K562 (cell line): ENCODE results near the gene HNRNPA3. TPM values are rescaled to one million over a fixed set of nuclear protein-coding genes. Genes with fewer than 3 reads are reported as not detected.
A peak's percentile ranks its signal among the peaks of the same experiment; 100 is the strongest.

Source experiments
- ARNT ChIP-seq, 2 experiments: fragments of 450-650 bp; IDR thresholded peaks; 2 replicates each; pipeline ENCODE4 v1.6.1; 2016; ENCODE audit warnings: mild to moderate bottlenecking in 1 of 2
- BRCA1 ChIP-seq, 2 experiments: fragments of 450-650 bp in 1 of 2; sonication (generic) in 1 of 2; formaldehyde crosslinking in 1 of 2; IDR thresholded peaks; 2 replicates each; pipeline versions ENCODE4 v1.5.0 to v1.6.1; 2017 to 2020; ENCODE audit warnings: mild to moderate bottlenecking in 1 of 2, missing genetic modification reagents in 1 of 2
- E2F3 ChIP-seq: fragments of 250-450 bp; sonication (Bioruptor Pico); IDR thresholded peaks from 2 replicates; pipeline ENCODE4 v1.4.0; 2020; ENCODE audit warnings: mild to moderate bottlenecking
- ELF4 ChIP-seq: fragments of 450-650 bp; formaldehyde crosslinking; IDR thresholded peaks from 2 replicates; pipeline ENCODE4 v1.4.0; 2022; ENCODE audit warnings: missing genetic modification characterization
- FOXK1 ChIP-seq: sonication (generic); formaldehyde crosslinking; IDR thresholded peaks from 2 replicates; pipeline ENCODE4 v1.8.0; 2022; ENCODE audit warnings: missing genetic modification reagents, mild to moderate bottlenecking, borderline replicate concordance
- POLR2AphosphoS5 ChIP-seq: IDR thresholded peaks from 2 replicates; pipeline ENCODE4 v1.6.1; 2011; ENCODE audit warnings: mild to moderate bottlenecking, low read depth, low read length, moderate library complexity; ENCODE audit not compliant: control insufficient read depth, insufficient read depth
- PYGO2 ChIP-seq: fragments of 450-650 bp; IDR thresholded peaks from 2 replicates; pipeline ENCODE4 v1.6.1; 2016; ENCODE audit warnings: mild to moderate bottlenecking, missing genetic modification characterization, moderate library complexity, missing compliant biosample characterization
- TAF1 ChIP-seq: IDR thresholded peaks from 2 replicates; pipeline ENCODE4 v1.6.1; 2011; ENCODE audit warnings: mild to moderate bottlenecking, low read length, moderate library complexity; ENCODE audit not compliant: insufficient read depth, control insufficient read depth, severe bottlenecking; ENCODE audit errors: extremely low read depth
- TBL1XR1 ChIP-seq, 2 experiments: IDR thresholded peaks; 2 replicates each; pipeline ENCODE4 v1.6.1; 2012; ENCODE audit warnings: improper control_type of control experiment in 2 of 2, low read length in 2 of 2, mild to moderate bottlenecking in 1 of 2
- ZNF57 ChIP-seq: fragments of 450-650 bp; formaldehyde crosslinking; IDR thresholded peaks from 2 replicates; pipeline ENCODE4 v1.4.0; 2020; ENCODE audit warnings: mild to moderate bottlenecking, moderate library complexity
- polyA plus RNA-seq, 8 experiments: library from polyadenylated mRNA; depleted of rRNA in 4 of 8; stranded (reverse) in 5 of 8; unstranded in 3 of 8; fragments of >200 nt; fragmentation: Nextera tagmentation in 2 of 8; fragmentation: Illumina TruSeq in 1 of 8; extraction: Ambion mirVana in 2 of 8; extraction: Trizol in 1 of 8; gene quantifications; 2 replicates each; pipeline versions ENCODE4 v1.2.1 to v1.2.3, GENCODE V29; 2011 to 2014; ENCODE audit warnings: inconsistent platforms in 1 of 8, missing spikeins in 1 of 8
- total RNA-seq, 7 experiments: library from RNA; depleted of rRNA in 6 of 7; stranded (reverse); fragments of >200 nt in 6 of 7; fragmentation: Illumina TruSeq in 2 of 7; extraction: Trizol in 2 of 7; gene quantifications; 2 replicates each; pipeline versions ENCODE4 v1.2.1 to v1.2.3, GENCODE V29; 2011 to 2021; ENCODE audit warnings: low replicate concordance in 1 of 7
- TF ChIP-seq, protein P1 (sequence below), 2 experiments: fragments of 450-650 bp; conservative IDR thresholded peaks; 2 replicates each; pipeline ENCODE4 v1.6.1; 2017; ENCODE audit warnings: mild to moderate bottlenecking in 2 of 2, moderate library complexity in 2 of 2
- TF ChIP-seq, protein P2 (sequence below): fragments of 450-650 bp; formaldehyde crosslinking; conservative IDR thresholded peaks from 2 replicates; pipeline ENCODE4 v1.4.0; 2022; ENCODE audit warnings: mild to moderate bottlenecking, missing genetic modification characterization
- TF ChIP-seq, protein P3 (sequence below), 2 experiments: IDR thresholded peaks; 2 replicates each; pipeline ENCODE4 v1.6.1; 2011; ENCODE audit warnings: borderline replicate concordance in 1 of 2, control low read depth in 1 of 2, low read depth in 1 of 2, low read length in 1 of 2, mild to moderate bottlenecking in 1 of 2, mixed read lengths in 1 of 2, moderate library complexity in 1 of 2; ENCODE audit not compliant: insufficient read depth in 1 of 2, insufficient read length in 1 of 2, poor library complexity in 1 of 2, severe bottlenecking in 1 of 2; ENCODE audit errors: extremely low read depth in 1 of 2
- TF ChIP-seq, protein P4 (sequence below): fragments of 450-650 bp; formaldehyde crosslinking; IDR thresholded peaks from 2 replicates; pipeline ENCODE4 v1.4.0; 2020; ENCODE audit warnings: mild to moderate bottlenecking, moderate library complexity
- TF ChIP-seq, protein P5 (sequence below): sonication (generic); formaldehyde crosslinking; IDR thresholded peaks from 2 replicates; pipeline ENCODE4 v1.8.0; 2022; ENCODE audit warnings: mild to moderate bottlenecking, low read depth, missing genetic modification reagents
- TF ChIP-seq, protein P6 (sequence below): fragments of 450-650 bp; formaldehyde crosslinking; IDR thresholded peaks from 2 replicates; pipeline ENCODE4 v1.4.0; 2022; ENCODE audit warnings: missing genetic modification characterization

The HNRNPA3 gene
- total and polyA plus RNA-seq, 9 of the 15 experiments (the other 6 are each of a cell fraction or from before 2014, with no cell fraction given): 72.8 to 428 (median 192) TPM

DNA sequence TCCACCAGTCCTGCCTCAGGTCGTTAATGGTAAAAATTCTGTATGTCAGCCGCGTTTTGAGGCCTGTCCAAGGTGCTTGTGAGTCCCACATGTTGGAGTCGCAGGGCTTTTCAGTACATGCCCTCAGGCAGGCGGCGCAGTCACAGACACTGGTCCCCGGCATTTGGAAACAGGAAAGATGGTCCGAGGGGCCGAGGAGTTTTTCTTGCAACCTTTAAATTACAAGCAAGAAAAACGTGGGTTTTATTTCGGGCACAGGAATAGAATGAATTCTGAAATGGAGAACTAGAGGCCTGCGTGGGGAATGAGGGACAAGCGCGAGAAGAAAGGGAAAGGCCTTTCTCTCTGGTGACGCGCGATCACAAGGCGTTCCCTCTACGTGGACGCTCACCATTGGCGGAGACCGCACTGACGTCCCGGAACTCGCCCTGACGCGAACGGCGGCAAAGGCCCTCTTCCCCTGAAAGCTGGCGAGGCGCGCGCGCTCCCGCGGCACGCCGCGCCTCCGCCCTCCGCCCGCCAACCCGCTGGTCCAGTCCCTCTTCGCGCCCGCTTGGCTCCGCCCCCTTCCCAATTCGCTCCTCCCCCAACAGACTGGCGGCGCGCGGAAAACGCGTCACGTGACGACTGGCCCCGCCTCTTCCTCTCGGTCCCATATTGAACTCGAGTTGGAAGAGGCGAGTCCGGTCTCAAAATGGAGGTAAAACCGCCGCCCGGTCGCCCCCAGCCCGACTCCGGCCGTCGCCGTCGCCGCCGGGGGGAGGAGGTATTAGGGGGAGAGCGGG lies at the start of gene HNRNPA3 (continued):
- TF ChIP-seq TAF1: peak; percentile 91
- TF ChIP-seq ZNF57: 0 out of 2 replicates have a peak, but pooled peaks have one; percentile 18
- TF ChIP-seq E2F3 (CRISPR knock-in tag): no peak
- TF ChIP-seq, protein P1, sequence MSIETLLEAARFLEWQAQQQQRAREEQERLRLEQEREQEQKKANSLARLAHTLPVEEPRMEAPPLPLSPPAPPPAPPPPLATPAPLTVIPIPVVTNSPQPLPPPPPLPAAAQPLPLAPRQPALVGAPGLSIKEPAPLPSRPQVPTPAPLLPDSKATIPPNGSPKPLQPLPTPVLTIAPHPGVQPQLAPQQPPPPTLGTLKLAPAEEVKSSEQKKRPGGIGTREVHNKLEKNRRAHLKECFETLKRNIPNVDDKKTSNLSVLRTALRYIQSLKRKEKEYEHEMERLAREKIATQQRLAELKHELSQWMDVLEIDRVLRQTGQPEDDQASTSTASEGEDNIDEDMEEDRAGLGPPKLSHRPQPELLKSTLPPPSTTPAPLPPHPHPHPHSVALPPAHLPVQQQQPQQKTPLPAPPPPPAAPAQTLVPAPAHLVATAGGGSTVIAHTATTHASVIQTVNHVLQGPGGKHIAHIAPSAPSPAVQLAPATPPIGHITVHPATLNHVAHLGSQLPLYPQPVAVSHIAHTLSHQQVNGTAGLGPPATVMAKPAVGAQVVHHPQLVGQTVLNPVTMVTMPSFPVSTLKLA (conservative IDR thresholded peaks at IDR 0.05): peak; percentile 86 to 91
- peak in 1 of 2 experiments; percentile 91; a peak in 3 of 4 replicates for TF ChIP-seq ARNT (IDR thresholded peaks at IDR 0.05)
- TF ChIP-seq, protein P2, sequence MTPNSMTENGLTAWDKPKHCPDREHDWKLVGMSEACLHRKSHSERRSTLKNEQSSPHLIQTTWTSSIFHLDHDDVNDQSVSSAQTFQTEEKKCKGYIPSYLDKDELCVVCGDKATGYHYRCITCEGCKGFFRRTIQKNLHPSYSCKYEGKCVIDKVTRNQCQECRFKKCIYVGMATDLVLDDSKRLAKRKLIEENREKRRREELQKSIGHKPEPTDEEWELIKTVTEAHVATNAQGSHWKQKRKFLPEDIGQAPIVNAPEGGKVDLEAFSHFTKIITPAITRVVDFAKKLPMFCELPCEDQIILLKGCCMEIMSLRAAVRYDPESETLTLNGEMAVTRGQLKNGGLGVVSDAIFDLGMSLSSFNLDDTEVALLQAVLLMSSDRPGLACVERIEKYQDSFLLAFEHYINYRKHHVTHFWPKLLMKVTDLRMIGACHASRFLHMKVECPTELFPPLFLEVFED (CRISPR knock-in tag): peak; percentile 62; the same call in 1 of the 2 replicates
- peak; percentile 67; the same call in 1 of the 2 replicates for TF ChIP-seq ELF4
- peak in 1 of 2 experiments; percentile 56; a peak in 1 of 4 replicates for TF ChIP-seq TBL1XR1 (IDR thresholded peaks at IDR 0.05; ENCODE audit: low read length in 2 of 2)
- no peak for TF ChIP-seq BRCA1 (IDR thresholded peaks at IDR 0.05)
- TF ChIP-seq BRCA1 (CRISPR knock-in tag; IDR thresholded peaks at IDR 0.05): no peak
- TF ChIP-seq, protein P3, sequence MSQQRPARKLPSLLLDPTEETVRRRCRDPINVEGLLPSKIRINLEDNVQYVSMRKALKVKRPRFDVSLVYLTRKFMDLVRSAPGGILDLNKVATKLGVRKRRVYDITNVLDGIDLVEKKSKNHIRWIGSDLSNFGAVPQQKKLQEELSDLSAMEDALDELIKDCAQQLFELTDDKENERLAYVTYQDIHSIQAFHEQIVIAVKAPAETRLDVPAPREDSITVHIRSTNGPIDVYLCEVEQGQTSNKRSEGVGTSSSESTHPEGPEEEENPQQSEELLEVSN (IDR thresholded peaks at IDR 0.05; ENCODE audit: borderline replicate concordance in 1 of 2, extremely low read depth in 1 of 2, insufficient read depth in 1 of 2, insufficient read length in 1 of 2, low read depth in 1 of 2, low read length in 1 of 2, poor library complexity in 1 of 2, severe bottlenecking in 1 of 2): peak; percentile 93 to 95
- TF ChIP-seq, protein P4, sequence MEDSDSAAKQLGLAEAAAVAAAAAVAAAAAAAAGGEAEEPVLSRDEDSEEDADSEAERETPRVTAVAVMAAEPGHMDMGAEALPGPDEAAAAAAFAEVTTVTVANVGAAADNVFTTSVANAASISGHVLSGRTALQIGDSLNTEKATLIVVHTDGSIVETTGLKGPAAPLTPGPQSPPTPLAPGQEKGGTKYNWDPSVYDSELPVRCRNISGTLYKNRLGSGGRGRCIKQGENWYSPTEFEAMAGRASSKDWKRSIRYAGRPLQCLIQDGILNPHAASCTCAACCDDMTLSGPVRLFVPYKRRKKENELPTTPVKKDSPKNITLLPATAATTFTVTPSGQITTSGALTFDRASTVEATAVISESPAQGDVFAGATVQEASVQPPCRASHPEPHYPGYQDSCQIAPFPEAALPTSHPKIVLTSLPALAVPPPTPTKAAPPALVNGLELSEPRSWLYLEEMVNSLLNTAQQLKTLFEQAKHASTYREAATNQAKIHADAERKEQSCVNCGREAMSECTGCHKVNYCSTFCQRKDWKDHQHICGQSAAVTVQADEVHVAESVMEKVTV (CRISPR knock-in tag): peak; percentile 50; the same call in 1 of the 2 replicates
- TF ChIP-seq, protein P5, sequence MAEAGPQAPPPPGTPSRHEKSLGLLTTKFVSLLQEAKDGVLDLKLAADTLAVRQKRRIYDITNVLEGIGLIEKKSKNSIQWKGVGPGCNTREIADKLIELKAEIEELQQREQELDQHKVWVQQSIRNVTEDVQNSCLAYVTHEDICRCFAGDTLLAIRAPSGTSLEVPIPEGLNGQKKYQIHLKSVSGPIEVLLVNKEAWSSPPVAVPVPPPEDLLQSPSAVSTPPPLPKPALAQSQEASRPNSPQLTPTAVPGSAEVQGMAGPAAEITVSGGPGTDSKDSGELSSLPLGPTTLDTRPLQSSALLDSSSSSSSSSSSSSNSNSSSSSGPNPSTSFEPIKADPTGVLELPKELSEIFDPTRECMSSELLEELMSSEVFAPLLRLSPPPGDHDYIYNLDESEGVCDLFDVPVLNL (CRISPR knock-in tag): peak; percentile 69
- peak; percentile 78 for TF ChIP-seq PYGO2 (tag)
- TF ChIP-seq, protein P6, sequence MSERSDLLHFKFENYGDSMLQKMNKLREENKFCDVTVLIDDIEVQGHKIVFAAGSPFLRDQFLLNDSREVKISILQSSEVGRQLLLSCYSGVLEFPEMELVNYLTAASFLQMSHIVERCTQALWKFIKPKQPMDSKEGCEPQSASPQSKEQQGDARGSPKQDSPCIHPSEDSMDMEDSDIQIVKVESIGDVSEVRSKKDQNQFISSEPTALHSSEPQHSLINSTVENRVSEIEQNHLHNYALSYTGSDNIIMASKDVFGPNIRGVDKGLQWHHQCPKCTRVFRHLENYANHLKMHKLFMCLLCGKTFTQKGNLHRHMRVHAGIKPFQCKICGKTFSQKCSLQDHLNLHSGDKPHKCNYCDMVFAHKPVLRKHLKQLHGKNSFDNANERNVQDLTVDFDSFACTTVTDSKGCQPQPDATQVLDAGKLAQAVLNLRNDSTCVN: 0 out of 2 replicates have a peak, but pooled peaks have one; percentile 36
- TF ChIP-seq FOXK1 (CRISPR knock-in tag): no peak
- peak; percentile 92 for TF ChIP-seq POLR2AphosphoS5
